A549 (cell line): ENCODE results near the gene RGS1. TPM values are rescaled to one million over a fixed set of nuclear protein-coding genes. Genes with fewer than 3 reads are reported as not detected.
A peak's percentile ranks its signal among the peaks of the same experiment; 100 is the strongest.

ENCODE experiments used
- ATAC-seq, 2 experiments: fragments of 200-7000 bp in 1 of 2; fragments of >200 bp in 1 of 2; cut with Nextera tagmentation in 1 of 2; cut with Tn5 transposase in 1 of 2; 3 replicates each; pipeline versions ENCODE4 v1.8.0 to v1.9.1; 2018 to 2020; ENCODE audit warnings: mild to moderate bottlenecking in 1 of 2, moderate library complexity in 1 of 2
- CTCF ChIA-PET: fragments of 300-600 bp; sonication (Branson Sonifier 250); formaldehyde crosslinking; extraction: SDS; loops from one replicate; lab custom pipeline; 2021; ENCODE audit warnings: antibody characterized with exemption, inconsistent platforms; lab: Yijun Ruan, JAX
- POLR2A ChIA-PET: fragments of 350-600 bp; formaldehyde crosslinking; extraction: SDS; loops from one replicate; lab custom pipeline; 2021; ENCODE audit warnings: antibody characterized with exemption, inconsistent platforms; lab: Yijun Ruan, JAX
- DNase-seq, 2 experiments: peaks; one replicate each; pipeline versions ENCODE4 v3.0.0 to v3.0.0-alpha.2; 2011 to 2016; ENCODE audit warnings: low read depth in 1 of 2, low spot score in 1 of 2
- FAIRE-seq: peaks from 2 replicates; lab custom pipeline; 2011; peaks lifted over from hg19 to GRCh38; lab: Jason Lieb, UNC
- H3K27ac ChIP-seq, 2 experiments: fragments of >200 bp; sonication (Bioruptor Twin); formaldehyde crosslinking; 3 replicates each; pipeline ENCODE4 v1.5.1; 2016 to 2017
- H3K4me1 ChIP-seq: fragments of >200 bp; sonication (Bioruptor Twin); formaldehyde crosslinking; 3 replicates; pipeline ENCODE4 v1.6.1; 2016
- H3K4me2 ChIP-seq: fragments of >200 bp; sonication (Bioruptor Twin); formaldehyde crosslinking; 3 replicates; pipeline ENCODE4 v1.6.1; 2016
- H3K4me3 ChIP-seq: fragments of >200 bp; sonication (Bioruptor Twin); formaldehyde crosslinking; 3 replicates; pipeline ENCODE4 v1.5.1; 2016
- H3K9me3 ChIP-seq: fragments of >200 bp; sonication (Bioruptor Twin); formaldehyde crosslinking; 3 replicates; pipeline ENCODE4 v1.6.1; 2016
- CBX2 ChIP-seq: fragments of 200-600 bp; sonication (generic); IDR thresholded peaks from 2 replicates; pipeline ENCODE4 v1.6.1; 2016; ENCODE audit warnings: low read depth, mild to moderate bottlenecking, borderline replicate concordance
- E2F6 ChIP-seq: IDR thresholded peaks from 2 replicates; pipeline ENCODE4 v1.6.1; 2012; ENCODE audit warnings: low read depth, borderline replicate concordance
- ESRRA ChIP-seq: fragments of 150-350 bp; IDR thresholded peaks from 2 replicates; pipeline ENCODE4 v1.6.1; 2014; ENCODE audit warnings: mild to moderate bottlenecking, low read length, borderline replicate concordance
- FOSL2 ChIP-seq, 2 experiments: fragments of 450-650 bp in 1 of 2; fragments of >200 bp in 1 of 2; sonication (Bioruptor Twin) in 1 of 2; formaldehyde crosslinking; IDR thresholded peaks; 2 replicates each; pipeline versions ENCODE4 v1.5.0 to v1.6.1; 2016 to 2020; ENCODE audit warnings: mild to moderate bottlenecking in 1 of 2, moderate library complexity in 1 of 2
- GATA3 ChIP-seq: IDR thresholded peaks from 2 replicates; pipeline ENCODE4 v1.6.1; 2012; ENCODE audit warnings: borderline replicate concordance
- HDAC2 ChIP-seq: fragments of 200-600 bp; sonication (generic); IDR thresholded peaks from 2 replicates; pipeline ENCODE4 v1.6.1; 2016
- HEYL ChIP-seq: fragments of 250-450 bp; sonication (Bioruptor Pico); IDR thresholded peaks from 2 replicates; pipeline ENCODE4 v1.8.0; 2021; ENCODE audit warnings: mild to moderate bottlenecking, moderate library complexity
- HOXA7 ChIP-seq: fragments of 250-450 bp; sonication (Bioruptor Pico); IDR thresholded peaks from 2 replicates; pipeline ENCODE4 v1.5.0; 2020; ENCODE audit warnings: mild to moderate bottlenecking, moderate library complexity
- JUNB ChIP-seq: fragments of >200 bp; sonication (Bioruptor Twin); formaldehyde crosslinking; IDR thresholded peaks from 2 replicates; pipeline ENCODE4 v1.6.1; 2016
- KDM1A ChIP-seq: fragments of 200-600 bp; sonication (generic); IDR thresholded peaks from 2 replicates; pipeline ENCODE4 v1.6.1; 2016; ENCODE audit warnings: low read depth, mild to moderate bottlenecking
- MAFK ChIP-seq: fragments of 450-650 bp; IDR thresholded peaks from 2 replicates; pipeline ENCODE4 v1.6.1; 2014; ENCODE audit not compliant: partially characterized antibody
- NPAS2 ChIP-seq: fragments of 250-450 bp; sonication (Bioruptor Pico); IDR thresholded peaks from 2 replicates; pipeline ENCODE4 v1.8.0; 2022; ENCODE audit warnings: mild to moderate bottlenecking, moderate library complexity, borderline replicate concordance
- POLR2A ChIP-seq: IDR thresholded peaks from 2 replicates; pipeline ENCODE4 v1.6.1; 2012; ENCODE audit warnings: mild to moderate bottlenecking, low read length
- POLR2AphosphoS2 ChIP-seq: conservative IDR thresholded peaks from 2 replicates; pipeline ENCODE4 v1.6.1; 2012; ENCODE audit warnings: low read length, improper control_type of control experiment, inconsistent platforms
- RAD21 ChIP-seq, 2 experiments: fragments of >200 bp in 1 of 2; sonication (Bioruptor Twin) in 1 of 2; formaldehyde crosslinking in 1 of 2; IDR thresholded peaks in 1 of 2; conservative IDR thresholded peaks in 1 of 2; 2 replicates in 1 of 2; 3 replicates in 1 of 2; pipeline ENCODE4 v1.6.1; 2012 to 2018; ENCODE audit warnings: inconsistent platforms in 1 of 2
- RFX5 ChIP-seq: fragments of 450-650 bp; IDR thresholded peaks from 2 replicates; pipeline ENCODE4 v1.7.1; 2014; ENCODE audit warnings: antibody characterized with exemption, mild to moderate bottlenecking, moderate library complexity
- RNF2 ChIP-seq: fragments of 200-600 bp; sonication (generic); IDR thresholded peaks from 2 replicates; pipeline ENCODE4 v1.6.1; 2016; ENCODE audit warnings: low read depth, mild to moderate bottlenecking, antibody characterized with exemption, moderate library complexity, borderline replicate concordance
- SMC3 ChIP-seq: fragments of >200 bp; sonication (Bioruptor Twin); formaldehyde crosslinking; IDR thresholded peaks from 3 replicates; pipeline ENCODE4 v1.6.1; 2018; ENCODE audit warnings: inconsistent platforms
- SREBF2 ChIP-seq: fragments of 450-650 bp; IDR thresholded peaks from 2 replicates; pipeline ENCODE4 v1.6.1; 2014; ENCODE audit warnings: mild to moderate bottlenecking, moderate library complexity
- TFCP2L1 ChIP-seq: fragments of 250-450 bp; sonication (Bioruptor Pico); IDR thresholded peaks from 2 replicates; pipeline ENCODE4 v1.5.0; 2021; ENCODE audit warnings: mild to moderate bottlenecking
- ZNF302 ChIP-seq: fragments of 250-450 bp; sonication (Bioruptor Pico); IDR thresholded peaks from 2 replicates; pipeline ENCODE4 v1.9.0; 2021; ENCODE audit warnings: inconsistent platforms, mild to moderate bottlenecking, moderate library complexity
- WGBS: methylation state at CpG from one replicate; pipeline ENCODE4 v1.1.6; 2017; ENCODE audit errors: missing lambda C conversion rate; 5-methylcytosine and 5-hydroxymethylcytosine counted together
- polyA plus RNA-seq, 4 experiments: library from polyadenylated mRNA; depleted of rRNA in 3 of 4; stranded (reverse); fragments of >200 nt; fragmentation: RNase III in 1 of 4; extraction: RNeasy Plus Mini Kit Qiagen cat#74134 plus additional on column Dnase treatment in 1 of 4; gene quantifications; 2 replicates in 3 of 4; 3 replicates in 1 of 4; pipeline ENCODE4 v1.2.3, GENCODE V29; 2011 to 2017
- TF ChIP-seq, protein P1 (sequence below): IDR thresholded peaks from 2 replicates; pipeline ENCODE4 v1.6.1; 2012
- TF ChIP-seq, protein P2 (sequence below): fragments of 450-650 bp; IDR thresholded peaks from 2 replicates; pipeline ENCODE4 v1.6.1; 2014; ENCODE audit warnings: antibody characterized with exemption

Gene RGS1
- polyA plus RNA-seq, 2 of the 4 experiments (the other 2 are of a cell fraction) = not detected

DNA sequence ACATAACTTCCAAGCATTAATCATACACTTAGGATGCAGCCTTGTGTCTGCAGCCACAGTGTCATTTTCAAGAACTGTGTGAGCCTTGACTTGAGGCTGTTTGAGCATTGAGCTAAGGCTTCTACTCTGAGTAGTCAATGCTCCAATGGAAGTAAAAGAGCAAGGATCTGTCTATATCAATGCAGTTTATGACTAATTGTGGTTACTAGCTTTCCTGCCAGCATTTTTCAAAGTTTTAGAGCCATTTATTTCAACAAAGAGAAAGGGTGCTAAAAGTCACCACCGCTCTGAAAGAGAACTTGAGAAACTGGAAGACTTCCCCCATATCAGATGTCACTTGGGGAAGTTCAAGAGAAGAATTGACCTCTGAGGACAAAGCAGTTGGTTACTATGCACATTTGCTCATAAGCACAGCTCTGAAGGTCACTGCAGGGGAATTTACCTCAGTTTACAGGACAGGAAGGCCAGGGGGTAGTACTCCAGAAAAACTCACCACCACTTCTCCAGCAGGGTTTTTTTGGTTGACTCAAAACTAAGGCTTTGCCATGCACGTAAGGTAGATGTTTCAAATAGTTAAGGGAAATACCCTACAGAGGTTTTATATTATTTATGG, 24.5 kb upstream of the RGS1 start:
- ATAC-seq (peak; percentile 59 to 71; a peak in 5 of 6 replicates), FAIRE-seq (no peak), DNase-seq (peak in 1 of 2 experiments; percentile 7)
- Histone ChIP-seq H3K4me1 (0 out of 3 replicates have a peak, but pooled peaks cover 2% of the 10 kb centered on the region), H3K9me3 (no peaks in the 10 kb centered on the region), H3K27ac (peak overlapping the region in 1 of 2 experiments; percentile 63; a peak in 2 of 6 replicates), H3K4me2 (no peak overlapping the region), H3K4me3 (no peak overlapping the region)
- TF ChIP-seq JUNB (no peak), KDM1A (no peak), RFX5 (no peak), HEYL (CRISPR knock-in tag) (no peak), HOXA7 (CRISPR knock-in tag) (no peak), TFCP2L1 (CRISPR knock-in tag) (no peak), MAFK (no peak)
- 85% methylated on average over 2 of the region's 2 CpGs for WGBS
- POLR2A ChIA-PET = no interaction called here
- CTCF ChIA-PET = interaction anchor here (1.2 to 2.0 kb wide), 4 partner anchors 29 to 77 kb away, joined by 3 to 6 read pairs (median 6); no protein-coding TSS in a partner anchor

GRCh38 chr1:192552760-192553191, 22.8 kb upstream of the RGS1 start:
- H3K4me2 ChIP-seq = no peak overlapping the region

DNA sequence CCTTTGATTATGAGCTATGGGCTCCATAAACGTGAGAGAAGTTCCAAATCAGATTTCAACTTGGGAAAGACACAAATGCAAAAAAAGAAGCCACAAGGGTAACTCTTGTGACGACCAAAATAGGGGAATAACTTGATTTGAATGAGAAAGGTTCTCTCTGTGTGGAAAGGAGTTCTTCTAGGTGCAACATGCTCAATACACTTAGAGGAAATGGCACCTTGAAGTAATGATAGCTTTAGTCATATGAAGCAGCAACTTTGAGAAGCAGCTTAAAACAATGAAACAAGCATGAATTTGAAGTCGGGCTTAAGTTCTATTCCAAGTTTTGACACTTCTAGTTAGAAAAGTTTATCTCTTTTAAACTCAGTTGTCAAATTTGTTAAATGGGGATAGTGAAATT, 21.8 kb upstream of the RGS1 start:
- POLR2A ChIA-PET = no interaction called here
- no peak for ATAC-seq
- CTCF ChIA-PET = no interaction called here
- H3K9me3 ChIP-seq = no peaks in the 10 kb centered on the region
- no peak for FAIRE-seq
- no peak overlapping the region for H3K27ac ChIP-seq
- no peak overlapping the region for H3K4me3 ChIP-seq
- TF ChIP-seq POLR2A (no peak), RAD21 (conservative IDR thresholded peaks at IDR 0.05 in 1 of 2, IDR thresholded peaks at IDR 0.05 in 1 of 2) (no peak), HEYL (CRISPR knock-in tag) (no peak), ESRRA (no peak), RNF2 (no peak)
- 59% methylated on average over 3 of the region's 3 CpGs for WGBS
- DNase-seq = no peak
- H3K4me2 ChIP-seq = no peak overlapping the region
- peaks cover 2% of the 10 kb centered on the region; the same call in 1 of the 3 replicates for H3K4me1 ChIP-seq

More at GRCh38 chr1:192552760-192553191, 22.8 kb upstream of the RGS1 start:
- ATAC-seq = no peak
- ChIA-PET CTCF (no interaction called here), POLR2A (no interaction called here)
- H3K9me3 ChIP-seq = no peaks in the 10 kb centered on the region
- no peak for TF ChIP-seq GATA3
- TF ChIP-seq E2F6 = no peak
- TF ChIP-seq SMC3 = no peak
- TF ChIP-seq, protein P1, sequence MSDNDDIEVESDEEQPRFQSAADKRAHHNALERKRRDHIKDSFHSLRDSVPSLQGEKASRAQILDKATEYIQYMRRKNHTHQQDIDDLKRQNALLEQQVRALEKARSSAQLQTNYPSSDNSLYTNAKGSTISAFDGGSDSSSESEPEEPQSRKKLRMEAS = no peak
- TF ChIP-seq POLR2AphosphoS2 = no peak
- no peak for TF ChIP-seq HDAC2
- H3K27ac ChIP-seq = no peak overlapping the region
- no peak overlapping the region for H3K4me3 ChIP-seq
- DNase-seq = no peak
- no peak for FAIRE-seq
- H3K4me1 ChIP-seq = peaks cover 2% of the 10 kb centered on the region; the same call in 1 of the 3 replicates
- 90% methylated on average over 6 of the region's 6 CpGs for WGBS

DNA sequence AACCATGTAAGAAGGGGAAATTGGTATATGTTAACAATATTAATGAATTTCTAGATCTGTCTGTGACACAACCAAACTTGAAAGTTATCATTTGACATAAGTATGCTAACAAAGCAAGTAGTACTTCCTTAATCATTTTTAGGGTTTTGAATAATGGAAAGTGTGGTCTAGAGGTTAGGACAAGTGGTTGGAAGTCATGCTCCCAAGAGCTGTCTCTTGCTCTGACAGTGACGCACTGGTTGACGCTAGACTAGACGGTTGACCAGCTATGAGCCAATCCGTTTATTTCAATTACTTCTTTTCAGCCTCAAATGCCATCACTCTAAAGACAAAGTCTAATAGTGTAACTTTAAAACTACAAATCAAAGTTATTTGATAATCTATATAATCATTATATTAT, 20.7 kb upstream of the RGS1 start:
- H3K27ac ChIP-seq = no peak overlapping the region
- no peaks in the 10 kb centered on the region for H3K9me3 ChIP-seq
- FAIRE-seq = no peak
- DNase-seq = no peak
- ChIA-PET CTCF (interaction anchor here (1.3 kb wide), 1 partner anchor 10 kb away, joined by 3 read pairs; no protein-coding TSS in a partner anchor), POLR2A (no interaction called here)
- no peak overlapping the region for H3K4me2 ChIP-seq
- ATAC-seq = no peak
- peaks cover 11% of the 10 kb centered on the region; the same call in 2 of the 3 replicates for H3K4me1 ChIP-seq
- no peak overlapping the region for H3K4me3 ChIP-seq
- 87% methylated on average over 4 of the region's 4 CpGs for WGBS
- TF ChIP-seq GATA3 (no peak), NPAS2 (CRISPR knock-in tag) (no peak), ZNF302 (CRISPR knock-in tag) (no peak), CBX2 (no peak), SREBF2 (no peak), FOSL2 (IDR thresholded peaks at IDR 0.05) (no peak), FOSL2 (CRISPR knock-in tag; IDR thresholded peaks at IDR 0.05) (no peak), POLR2A (no peak)
- TF ChIP-seq, protein P1 = no peak
- TF ChIP-seq, protein P2, sequence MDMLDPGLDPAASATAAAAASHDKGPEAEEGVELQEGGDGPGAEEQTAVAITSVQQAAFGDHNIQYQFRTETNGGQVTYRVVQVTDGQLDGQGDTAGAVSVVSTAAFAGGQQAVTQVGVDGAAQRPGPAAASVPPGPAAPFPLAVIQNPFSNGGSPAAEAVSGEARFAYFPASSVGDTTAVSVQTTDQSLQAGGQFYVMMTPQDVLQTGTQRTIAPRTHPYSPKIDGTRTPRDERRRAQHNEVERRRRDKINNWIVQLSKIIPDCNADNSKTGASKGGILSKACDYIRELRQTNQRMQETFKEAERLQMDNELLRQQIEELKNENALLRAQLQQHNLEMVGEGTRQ = no peak
